GM23338 (cell line): ENCODE results near the gene NR2E3. TPM values are rescaled to one million over a fixed set of nuclear protein-coding genes. Genes with fewer than 3 reads are reported as not detected.

Source experiments
- ATAC-seq: fragments of 200-7000 bp; cut with Tn5 transposase; 3 replicates; pipeline ENCODE4 v1.9.1; 2020
- DNase-seq: peaks from one replicate; pipeline ENCODE4 v3.0.0-alpha.2; 2015; ENCODE audit warnings: low spot score
- H2AFZ ChIP-seq: fragments of 200-600 bp; sonication (generic); 2 replicates; pipeline ENCODE4 v1.8.0; 2016; ENCODE audit warnings: antibody characterized with exemption, mild to moderate bottlenecking, moderate library complexity
- H3F3A ChIP-seq: fragments of 200-600 bp; sonication (generic); replicated peaks from 2 replicates; pipeline ENCODE4 v1.8.0; 2017; ENCODE audit warnings: antibody characterized with exemption, mixed run types, low read depth
- H3K27ac ChIP-seq: fragments of 200-600 bp; sonication (generic); 2 replicates; pipeline ENCODE4 v1.6.1; 2016; ENCODE audit warnings: low read depth
- H3K27me3 ChIP-seq: fragments of 200-600 bp; sonication (generic); 2 replicates; pipeline ENCODE4 v1.8.0; 2016; ENCODE audit warnings: mild to moderate bottlenecking, mixed run types, moderate library complexity; ENCODE audit not compliant: insufficient read depth
- H3K36me3 ChIP-seq: fragments of 200-600 bp; sonication (generic); 2 replicates; pipeline ENCODE4 v1.8.0; 2016; ENCODE audit warnings: mild to moderate bottlenecking; ENCODE audit not compliant: insufficient read depth
- H3K4me1 ChIP-seq: fragments of 200-600 bp; sonication (generic); 2 replicates; pipeline ENCODE4 v1.8.0; 2016; ENCODE audit warnings: mild to moderate bottlenecking, moderate library complexity; ENCODE audit not compliant: insufficient read depth
- H3K4me2 ChIP-seq: fragments of 200-600 bp; sonication (generic); 2 replicates; pipeline ENCODE4 v1.7.1; 2017; ENCODE audit warnings: mixed run types
- H3K4me3 ChIP-seq: fragments of 200-600 bp; sonication (generic); 2 replicates; pipeline ENCODE4 v1.6.1; 2016; ENCODE audit warnings: mixed run types
- H3K79me2 ChIP-seq: fragments of 200-600 bp; sonication (generic); replicated peaks from 2 replicates; pipeline ENCODE4 v1.8.0; 2017; ENCODE audit warnings: mild to moderate bottlenecking; ENCODE audit not compliant: insufficient read depth
- H3K9me2 ChIP-seq: fragments of 200-600 bp; sonication (generic); 2 replicates; pipeline ENCODE4 v1.8.0; 2017; ENCODE audit not compliant: insufficient read depth
- H4K20me1 ChIP-seq: fragments of 200-600 bp; sonication (generic); replicated peaks from 2 replicates; pipeline ENCODE4 v1.8.0; 2017; ENCODE audit warnings: mild to moderate bottlenecking; ENCODE audit not compliant: insufficient read depth
- H3K27ac Mint-ChIP-seq: 2 replicates; pipeline ENCODE4 v1.8.0; 2020; ENCODE audit warnings: inconsistent platforms, mild to moderate bottlenecking, moderate library complexity, mixed read lengths
- H3K27me3 Mint-ChIP-seq: 3 replicates; pipeline ENCODE4 v1.8.0; 2022; ENCODE audit warnings: low read depth, mild to moderate bottlenecking, moderate library complexity, mixed read lengths, inconsistent platforms; ENCODE audit not compliant: insufficient read depth, poor library complexity
- H3K36me3 Mint-ChIP-seq: 3 replicates; pipeline ENCODE4 v1.8.0; 2021; ENCODE audit warnings: low read depth, mild to moderate bottlenecking, inconsistent platforms, moderate library complexity, mixed read lengths
- H3K4me1 Mint-ChIP-seq: 3 replicates; pipeline ENCODE4 v1.8.0; 2020; ENCODE audit warnings: mild to moderate bottlenecking, inconsistent platforms, mixed read lengths
- H3K4me3 Mint-ChIP-seq: 3 replicates; pipeline ENCODE4 v1.8.0; 2021; ENCODE audit warnings: moderate library complexity, mild to moderate bottlenecking, inconsistent platforms, mixed read lengths
- H3K9me3 Mint-ChIP-seq: 3 replicates; pipeline ENCODE4 v1.8.0; 2020; ENCODE audit warnings: moderate library complexity, mild to moderate bottlenecking, inconsistent platforms, mixed read lengths
- CREB1 ChIP-seq: fragments of 250-450 bp; sonication (Bioruptor Pico); IDR thresholded peaks from 2 replicates; pipeline ENCODE4 v1.5.0; 2020; ENCODE audit warnings: low read depth, mild to moderate bottlenecking, moderate library complexity
- EZH2 ChIP-seq: fragments of 200-600 bp; sonication (generic); IDR thresholded peaks from one replicate; pipeline ENCODE4 v1.8.0; 2017; ENCODE audit warnings: antibody characterized with exemption, mild to moderate bottlenecking, low read depth; ENCODE audit not compliant: unreplicated experiment
- JUNB ChIP-seq: IDR thresholded peaks from one replicate; pipeline ENCODE4 v1.6.1; 2016; ENCODE audit warnings: antibody characterized with exemption; ENCODE audit not compliant: unreplicated experiment
- STAT1 ChIP-seq: IDR thresholded peaks from one replicate; pipeline ENCODE4 v1.6.1; 2016; ENCODE audit warnings: antibody characterized with exemption; ENCODE audit not compliant: unreplicated experiment
- polyA plus RNA-seq: library from polyadenylated mRNA; unstranded; fragments of >200 nt; fragmentation: Nextera tagmentation; extraction: Ambion mirVana; gene quantifications from 2 replicates; pipeline ENCODE4 v1.2.1, GENCODE V29; 2016
- total RNA-seq: library from RNA; depleted of rRNA; stranded (reverse); fragments of >200 nt; shearing (Covaris generic); gene quantifications from 2 replicates; pipeline ENCODE4 v1.2.3, GENCODE V29; 2014
- TF ChIP-seq, protein P1 (sequence below): fragments of 250-450 bp; sonication (Bioruptor Pico); IDR thresholded peaks from 2 replicates; pipeline ENCODE4 v1.5.0; 2020; ENCODE audit warnings: mild to moderate bottlenecking, moderate library complexity
- TF ChIP-seq, protein P2 (sequence below): IDR thresholded peaks from 2 replicates; pipeline ENCODE4 v1.6.1; 2016; ENCODE audit warnings: antibody characterized with exemption

The NR2E3 gene
- total and polyA plus RNA-seq, 2 experiments from 2014 or later: 1.3 to 1.4 TPM

DNA sequence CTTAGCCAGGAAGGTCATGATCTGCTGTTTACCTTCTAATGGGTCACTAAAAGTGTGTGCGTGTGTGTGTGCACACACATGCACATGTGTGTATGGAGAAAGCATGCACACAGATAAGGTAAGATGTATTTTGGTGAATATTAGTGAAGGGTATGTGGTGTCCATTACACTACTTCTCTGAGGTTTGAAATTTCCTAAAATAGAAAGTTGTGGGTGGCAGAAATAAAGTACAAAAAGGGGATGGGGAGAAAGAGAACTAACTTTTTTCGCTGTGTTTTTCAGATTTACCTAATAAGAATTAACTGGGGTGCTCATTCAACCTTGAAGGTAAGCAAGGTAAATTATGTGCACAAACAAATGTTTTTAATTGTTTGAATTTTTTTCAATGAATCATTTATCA lies 24.4 kb upstream of the NR2E3 start:
- Mint-ChIP-seq H3K4me3 (no peak overlapping the region), H3K36me3 (no peaks in the 10 kb centered on the region), H3K27me3 (peaks cover 3% of the 10 kb centered on the region), H3K27ac (no peak overlapping the region), H3K9me3 (no peaks in the 10 kb centered on the region), H3K4me1 (0 out of 3 replicates have a peak, but pooled peaks cover 2% of the 10 kb centered on the region)
- Histone ChIP-seq H3K4me3 (no peak overlapping the region), H2AFZ (no peak overlapping the region), H3K36me3 (no peaks in the 10 kb centered on the region), H3K9me2 (no peaks in the 10 kb centered on the region), H3F3A (no peaks in the 10 kb centered on the region), H3K4me2 (no peak overlapping the region), H3K27ac (no peak overlapping the region), H3K27me3 (no peaks in the 10 kb centered on the region), H4K20me1 (no peaks in the 10 kb centered on the region), H3K79me2 (no peaks in the 10 kb centered on the region), H3K4me1 (no peaks in the 10 kb centered on the region)
- TF ChIP-seq, protein P1, sequence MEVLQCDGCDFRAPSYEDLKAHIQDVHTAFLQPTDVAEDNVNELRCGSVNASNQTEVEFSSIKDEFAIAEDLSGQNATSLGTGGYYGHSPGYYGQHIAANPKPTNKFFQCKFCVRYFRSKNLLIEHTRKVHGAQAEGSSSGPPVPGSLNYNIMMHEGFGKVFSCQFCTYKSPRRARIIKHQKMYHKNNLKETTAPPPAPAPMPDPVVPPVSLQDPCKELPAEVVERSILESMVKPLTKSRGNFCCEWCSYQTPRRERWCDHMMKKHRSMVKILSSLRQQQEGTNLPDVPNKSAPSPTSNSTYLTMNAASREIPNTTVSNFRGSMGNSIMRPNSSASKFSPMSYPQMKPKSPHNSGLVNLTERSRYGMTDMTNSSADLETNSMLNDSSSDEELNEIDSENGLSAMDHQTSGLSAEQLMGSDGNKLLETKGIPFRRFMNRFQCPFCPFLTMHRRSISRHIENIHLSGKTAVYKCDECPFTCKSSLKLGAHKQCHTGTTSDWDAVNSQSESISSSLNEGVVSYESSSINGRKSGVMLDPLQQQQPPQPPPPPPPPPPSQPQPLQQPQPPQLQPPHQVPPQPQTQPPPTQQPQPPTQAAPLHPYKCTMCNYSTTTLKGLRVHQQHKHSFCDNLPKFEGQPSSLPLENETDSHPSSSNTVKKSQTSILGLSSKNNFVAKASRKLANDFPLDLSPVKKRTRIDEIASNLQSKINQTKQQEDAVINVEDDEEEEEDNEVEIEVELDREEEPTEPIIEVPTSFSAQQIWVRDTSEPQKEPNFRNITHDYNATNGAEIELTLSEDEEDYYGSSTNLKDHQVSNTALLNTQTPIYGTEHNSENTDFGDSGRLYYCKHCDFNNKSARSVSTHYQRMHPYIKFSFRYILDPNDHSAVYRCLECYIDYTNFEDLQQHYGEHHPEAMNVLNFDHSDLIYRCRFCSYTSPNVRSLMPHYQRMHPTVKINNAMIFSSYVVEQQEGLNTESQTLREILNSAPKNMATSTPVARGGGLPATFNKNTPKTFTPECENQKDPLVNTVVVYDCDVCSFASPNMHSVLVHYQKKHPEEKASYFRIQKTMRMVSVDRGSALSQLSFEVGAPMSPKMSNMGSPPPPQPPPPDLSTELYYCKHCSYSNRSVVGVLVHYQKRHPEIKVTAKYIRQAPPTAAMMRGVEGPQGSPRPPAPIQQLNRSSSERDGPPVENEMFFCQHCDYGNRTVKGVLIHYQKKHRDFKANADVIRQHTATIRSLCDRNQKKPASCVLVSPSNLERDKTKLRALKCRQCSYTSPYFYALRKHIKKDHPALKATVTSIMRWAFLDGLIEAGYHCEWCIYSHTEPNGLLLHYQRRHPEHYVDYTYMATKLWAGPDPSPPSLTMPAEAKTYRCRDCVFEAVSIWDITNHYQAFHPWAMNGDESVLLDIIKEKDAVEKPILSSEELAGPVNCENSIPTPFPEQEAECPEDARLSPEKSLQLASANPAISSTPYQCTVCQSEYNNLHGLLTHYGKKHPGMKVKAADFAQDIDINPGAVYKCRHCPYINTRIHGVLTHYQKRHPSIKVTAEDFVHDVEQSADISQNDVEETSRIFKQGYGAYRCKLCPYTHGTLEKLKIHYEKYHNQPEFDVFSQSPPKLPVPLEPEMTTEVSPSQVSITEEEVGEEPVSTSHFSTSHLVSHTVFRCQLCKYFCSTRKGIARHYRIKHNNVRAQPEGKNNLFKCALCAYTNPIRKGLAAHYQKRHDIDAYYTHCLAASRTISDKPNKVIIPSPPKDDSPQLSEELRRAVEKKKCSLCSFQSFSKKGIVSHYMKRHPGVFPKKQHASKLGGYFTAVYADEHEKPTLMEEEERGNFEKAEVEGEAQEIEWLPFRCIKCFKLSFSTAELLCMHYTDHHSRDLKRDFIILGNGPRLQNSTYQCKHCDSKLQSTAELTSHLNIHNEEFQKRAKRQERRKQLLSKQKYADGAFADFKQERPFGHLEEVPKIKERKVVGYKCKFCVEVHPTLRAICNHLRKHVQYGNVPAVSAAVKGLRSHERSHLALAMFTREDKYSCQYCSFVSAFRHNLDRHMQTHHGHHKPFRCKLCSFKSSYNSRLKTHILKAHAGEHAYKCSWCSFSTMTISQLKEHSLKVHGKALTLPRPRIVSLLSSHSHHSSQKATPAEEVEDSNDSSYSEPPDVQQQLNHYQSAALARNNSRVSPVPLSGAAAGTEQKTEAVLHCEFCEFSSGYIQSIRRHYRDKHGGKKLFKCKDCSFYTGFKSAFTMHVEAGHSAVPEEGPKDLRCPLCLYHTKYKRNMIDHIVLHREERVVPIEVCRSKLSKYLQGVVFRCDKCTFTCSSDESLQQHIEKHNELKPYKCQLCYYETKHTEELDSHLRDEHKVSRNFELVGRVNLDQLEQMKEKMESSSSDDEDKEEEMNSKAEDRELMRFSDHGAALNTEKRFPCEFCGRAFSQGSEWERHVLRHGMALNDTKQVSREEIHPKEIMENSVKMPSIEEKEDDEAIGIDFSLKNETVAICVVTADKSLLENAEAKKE (CRISPR knock-in tag): no peak
- TF ChIP-seq EZH2 (no peak), CREB1 (CRISPR knock-in tag) (no peak)
- TF ChIP-seq, protein P2, sequence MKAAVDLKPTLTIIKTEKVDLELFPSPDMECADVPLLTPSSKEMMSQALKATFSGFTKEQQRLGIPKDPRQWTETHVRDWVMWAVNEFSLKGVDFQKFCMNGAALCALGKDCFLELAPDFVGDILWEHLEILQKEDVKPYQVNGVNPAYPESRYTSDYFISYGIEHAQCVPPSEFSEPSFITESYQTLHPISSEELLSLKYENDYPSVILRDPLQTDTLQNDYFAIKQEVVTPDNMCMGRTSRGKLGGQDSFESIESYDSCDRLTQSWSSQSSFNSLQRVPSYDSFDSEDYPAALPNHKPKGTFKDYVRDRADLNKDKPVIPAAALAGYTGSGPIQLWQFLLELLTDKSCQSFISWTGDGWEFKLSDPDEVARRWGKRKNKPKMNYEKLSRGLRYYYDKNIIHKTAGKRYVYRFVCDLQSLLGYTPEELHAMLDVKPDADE: no peak
- DNase-seq: no peak
- no peak for ATAC-seq

DNA sequence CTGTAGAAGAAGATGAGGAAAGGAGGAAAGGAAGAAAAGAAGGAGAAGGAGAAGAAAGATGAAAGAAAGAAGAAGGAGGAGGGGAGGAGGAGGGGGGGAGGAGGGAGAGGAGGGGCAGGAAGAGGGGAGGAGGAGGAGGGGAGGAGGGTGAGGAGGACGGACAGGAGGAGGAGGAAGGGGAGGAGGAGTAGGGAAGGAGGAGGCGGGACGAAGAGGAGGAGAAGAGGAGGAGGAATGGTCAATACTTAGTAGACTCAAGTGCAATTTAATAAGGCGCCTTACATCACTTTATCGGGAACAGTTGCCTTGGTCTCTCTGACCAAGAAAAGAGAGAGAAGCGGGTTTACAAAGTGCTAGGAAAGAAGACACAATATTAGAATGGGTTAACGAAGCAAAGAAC lies 23.7 kb upstream of the NR2E3 start:
- no peak overlapping the region for H3K4me3 ChIP-seq
- no peak for DNase-seq
- H3K27me3 Mint-ChIP-seq: peaks cover 3% of the 10 kb centered on the region
- H3F3A ChIP-seq: no peaks in the 10 kb centered on the region
- no peaks in the 10 kb centered on the region for H3K4me1 ChIP-seq
- H3K9me3 Mint-ChIP-seq: no peaks in the 10 kb centered on the region
- H3K36me3 ChIP-seq: no peaks in the 10 kb centered on the region
- no peaks in the 10 kb centered on the region for H3K27me3 ChIP-seq
- 0 out of 3 replicates have a peak, but pooled peaks cover 2% of the 10 kb centered on the region for H3K4me1 Mint-ChIP-seq
- ATAC-seq: no peak
- no peaks in the 10 kb centered on the region for H4K20me1 ChIP-seq
- no peak overlapping the region for H2AFZ ChIP-seq
- H3K27ac ChIP-seq: no peak overlapping the region
- no peak overlapping the region for H3K4me3 Mint-ChIP-seq
- H3K36me3 Mint-ChIP-seq: no peaks in the 10 kb centered on the region
- H3K27ac Mint-ChIP-seq: no peak overlapping the region
- no peaks in the 10 kb centered on the region for H3K79me2 ChIP-seq
- no peak overlapping the region for H3K4me2 ChIP-seq
- no peaks in the 10 kb centered on the region for H3K9me2 ChIP-seq
- TF ChIP-seq, protein P1 (CRISPR knock-in tag): no peak
- TF ChIP-seq JUNB (no peak), STAT1 (no peak)
